Measurements from ENCODE around the gene EPB42.

The EPB42 gene

GRCh38 chr15:43241100-43241499 is 20.3 kb upstream of the EPB42 start:
- Histone ChIP-seq H2BK5ac (ENCODE audit: low read length) (no peak overlapping the region), H2BK120ac (ENCODE audit: low read depth, low read length) (no peak overlapping the region), H3K36me3 (replicated peaks in 1 of 2; ENCODE audit: control insufficient read depth in 2 of 2, insufficient read depth in 2 of 2, low read length in 2 of 2) (no peaks in the 10 kb centered on the region), H3K9ac (ENCODE audit: low read depth, low read length, poor library complexity) (no peak overlapping the region), H3K79me1 (ENCODE audit: low read depth, low read length) (no peaks in the 10 kb centered on the region), H3K14ac (ENCODE audit: low read length) (no peak overlapping the region), H4K8ac (ENCODE audit: low read depth, low read length) (no peak overlapping the region), H3K9me3 (replicated peaks in 1 of 2; ENCODE audit: control insufficient read depth in 2 of 2, insufficient read depth in 1 of 2, low read depth in 1 of 2, low read length in 2 of 2) (no peaks in the 10 kb centered on the region), H2BK12ac (ENCODE audit: low read length) (no peak overlapping the region), H2AFZ (ENCODE audit: low read length) (no peak overlapping the region), H3K27ac (replicated peaks; ENCODE audit: low read length) (no peak overlapping the region), H3K18ac (ENCODE audit: low read length) (no peak overlapping the region), H3K4me1 (ENCODE audit: control insufficient read depth in 2 of 2, insufficient read depth in 1 of 2, low read depth in 1 of 2, low read length in 2 of 2) (peaks cover 0 to 8% of the 10 kb centered on the region in 2 donors), H2AK5ac (ENCODE audit: low read depth, low read length) (no peak overlapping the region), H4K91ac (ENCODE audit: low read depth, low read length, poor library complexity) (no peak overlapping the region), H3K27me3 (ENCODE audit: control insufficient read depth in 3 of 3, insufficient read depth in 3 of 3, low read depth in 1 of 3, low read length in 3 of 3) (peaks cover 0 to 48% (median 0%) of the 10 kb centered on the region in 3 experiments), H3K23ac (ENCODE audit: low read depth, low read length, poor library complexity) (no peak overlapping the region), H3K4me3 (ENCODE audit: low read length in 2 of 2) (no peak overlapping the region), H3K4me2 (ENCODE audit: insufficient read depth, low read length, poor library complexity, severe bottlenecking) (no peak overlapping the region), H2BK15ac (ENCODE audit: low read length) (no peak overlapping the region), H3K4ac (ENCODE audit: low read length) (no peak overlapping the region)
- no peak for DNase-seq (ENCODE audit: low spot score)
- WGBS, 2 donors (ENCODE audit: extremely low coverage in 2 of 2, insufficient read length in 2 of 2, insufficient replicate concordance in 1 of 2) = no CpG with 5 or more reads among the region's 1 CpG

GRCh38 chr15:43239732-43240491 is 19.1 kb upstream of the EPB42 start:
- Histone ChIP-seq H2BK120ac (ENCODE audit: low read depth, low read length) (no peak overlapping the region), H3K4me2 (ENCODE audit: insufficient read depth, low read length, poor library complexity, severe bottlenecking) (no peak overlapping the region), H3K4me3 (ENCODE audit: low read length in 2 of 2) (no peak overlapping the region), H3K14ac (ENCODE audit: low read length) (no peak overlapping the region), H2BK5ac (ENCODE audit: low read length) (no peak overlapping the region), H3K4me1 (ENCODE audit: control insufficient read depth in 2 of 2, insufficient read depth in 1 of 2, low read depth in 1 of 2, low read length in 2 of 2) (peaks cover 0 to 8% of the 10 kb centered on the region in 2 donors), H3K36me3 (replicated peaks in 1 of 2; ENCODE audit: control insufficient read depth in 2 of 2, insufficient read depth in 2 of 2, low read length in 2 of 2) (no peaks in the 10 kb centered on the region), H3K18ac (ENCODE audit: low read length) (no peak overlapping the region), H2AK5ac (ENCODE audit: low read depth, low read length) (no peak overlapping the region), H2BK15ac (ENCODE audit: low read length) (no peak overlapping the region), H3K23ac (ENCODE audit: low read depth, low read length, poor library complexity) (no peak overlapping the region), H3K9me3 (replicated peaks in 1 of 2; ENCODE audit: control insufficient read depth in 2 of 2, insufficient read depth in 1 of 2, low read depth in 1 of 2, low read length in 2 of 2) (no peaks in the 10 kb centered on the region), H3K4ac (ENCODE audit: low read length) (no peak overlapping the region), H2BK12ac (ENCODE audit: low read length) (no peak overlapping the region), H3K79me1 (ENCODE audit: low read depth, low read length) (no peaks in the 10 kb centered on the region), H4K8ac (ENCODE audit: low read depth, low read length) (no peak overlapping the region), H4K91ac (ENCODE audit: low read depth, low read length, poor library complexity) (no peak overlapping the region), H3K27ac (replicated peaks; ENCODE audit: low read length) (no peak overlapping the region), H2AFZ (ENCODE audit: low read length) (peak overlapping the region; percentile 18), H3K9ac (ENCODE audit: low read depth, low read length, poor library complexity) (no peak overlapping the region), H3K27me3 (ENCODE audit: control insufficient read depth in 3 of 3, insufficient read depth in 3 of 3, low read depth in 1 of 3, low read length in 3 of 3) (peaks cover 0 to 39% (median 0%) of the 10 kb centered on the region in 3 experiments)
- WGBS, 2 donors (ENCODE audit: extremely low coverage in 2 of 2, insufficient read length in 2 of 2, insufficient replicate concordance in 1 of 2) = no CpG with 5 or more reads among the region's 7 CpGs
- no peak for DNase-seq (ENCODE audit: low spot score)

GRCh38 chr15:43238671-43239131 is 17.9 kb upstream of the EPB42 start:
- H3K14ac ChIP-seq (ENCODE audit: low read length) = no peak overlapping the region
- no peak overlapping the region for H3K27ac ChIP-seq (replicated peaks; ENCODE audit: low read length)
- no peak overlapping the region for H2BK15ac ChIP-seq (ENCODE audit: low read length)
- H3K4ac ChIP-seq (ENCODE audit: low read length) = no peak overlapping the region
- H3K9me3 ChIP-seq (replicated peaks in 1 of 2; ENCODE audit: control insufficient read depth in 2 of 2, insufficient read depth in 1 of 2, low read depth in 1 of 2, low read length in 2 of 2) = no peaks in the 10 kb centered on the region
- no peak overlapping the region for H2BK120ac ChIP-seq (ENCODE audit: low read depth, low read length)
- no peak overlapping the region for H3K4me2 ChIP-seq (ENCODE audit: insufficient read depth, low read length, poor library complexity, severe bottlenecking)
- peak overlapping the region; percentile 32 for H2AFZ ChIP-seq (ENCODE audit: low read length)
- WGBS, 2 donors (ENCODE audit: extremely low coverage in 2 of 2, insufficient read length in 2 of 2, insufficient replicate concordance in 1 of 2) = no CpG with 5 or more reads among the region's 10 CpGs
- peaks cover 0 to 42% (median 0%) of the 10 kb centered on the region in 3 experiments for H3K27me3 ChIP-seq (ENCODE audit: control insufficient read depth in 3 of 3, insufficient read depth in 3 of 3, low read depth in 1 of 3, low read length in 3 of 3)
- H4K8ac ChIP-seq (ENCODE audit: low read depth, low read length) = no peak overlapping the region
- DNase-seq (ENCODE audit: low spot score) = no peak
- H3K23ac ChIP-seq (ENCODE audit: low read depth, low read length, poor library complexity) = no peak overlapping the region
- peaks cover 0 to 8% of the 10 kb centered on the region in 2 donors for H3K4me1 ChIP-seq (ENCODE audit: control insufficient read depth in 2 of 2, insufficient read depth in 1 of 2, low read depth in 1 of 2, low read length in 2 of 2)
- no peak overlapping the region for H3K9ac ChIP-seq (ENCODE audit: low read depth, low read length, poor library complexity)
- no peak overlapping the region for H4K91ac ChIP-seq (ENCODE audit: low read depth, low read length, poor library complexity)
- H3K18ac ChIP-seq (ENCODE audit: low read length) = no peak overlapping the region
- no peaks in the 10 kb centered on the region for H3K36me3 ChIP-seq (replicated peaks in 1 of 2; ENCODE audit: control insufficient read depth in 2 of 2, insufficient read depth in 2 of 2, low read length in 2 of 2)
- H3K4me3 ChIP-seq (ENCODE audit: low read length in 2 of 2) = no peak overlapping the region
- no peaks in the 10 kb centered on the region for H3K79me1 ChIP-seq (ENCODE audit: low read depth, low read length)
- H2BK12ac ChIP-seq (ENCODE audit: low read length) = no peak overlapping the region
- no peak overlapping the region for H2AK5ac ChIP-seq (ENCODE audit: low read depth, low read length)
- H2BK5ac ChIP-seq (ENCODE audit: low read length) = no peak overlapping the region

- no peaks in the 10 kb centered on the region for H3K36me3 ChIP-seq (replicated peaks in 1 of 2; ENCODE audit: control insufficient read depth in 2 of 2, insufficient read depth in 2 of 2, low read length in 2 of 2)
- no peaks in the 10 kb centered on the region for H3K79me1 ChIP-seq (ENCODE audit: low read depth, low read length)
- H3K18ac ChIP-seq (ENCODE audit: low read length) = no peak overlapping the region
- H3K9ac ChIP-seq (ENCODE audit: low read depth, low read length, poor library complexity) = no peak overlapping the region
- no peak overlapping the region for H4K8ac ChIP-seq (ENCODE audit: low read depth, low read length)
- H2AK5ac ChIP-seq (ENCODE audit: low read depth, low read length) = no peak overlapping the region
- peak overlapping the region; percentile 10 for H3K23ac ChIP-seq (ENCODE audit: low read depth, low read length, poor library complexity)
- no peak overlapping the region for H2BK12ac ChIP-seq (ENCODE audit: low read length)
- no peak overlapping the region for H2AFZ ChIP-seq (ENCODE audit: low read length)
- no CpG with 5 or more reads among the region's 9 CpGs for WGBS, 2 donors (ENCODE audit: extremely low coverage in 2 of 2, insufficient read length in 2 of 2, insufficient replicate concordance in 1 of 2)
- H3K27me3 ChIP-seq (ENCODE audit: control insufficient read depth in 3 of 3, insufficient read depth in 3 of 3, low read depth in 1 of 3, low read length in 3 of 3) = peaks cover 0 to 41% (median 0%) of the 10 kb centered on the region in 3 experiments
- no peak overlapping the region for H3K27ac ChIP-seq (replicated peaks; ENCODE audit: low read length)
- H3K9me3 ChIP-seq (replicated peaks in 1 of 2; ENCODE audit: control insufficient read depth in 2 of 2, insufficient read depth in 1 of 2, low read depth in 1 of 2, low read length in 2 of 2) = no peaks in the 10 kb centered on the region
- no peak overlapping the region for H4K91ac ChIP-seq (ENCODE audit: low read depth, low read length, poor library complexity)
- H3K4me3 ChIP-seq (ENCODE audit: low read length in 2 of 2) = peak overlapping the region in 1 of 2 donors; percentile 56
- no peak for DNase-seq (ENCODE audit: low spot score)
- no peak overlapping the region for H3K4ac ChIP-seq (ENCODE audit: low read length)
- H3K14ac ChIP-seq (ENCODE audit: low read length) = no peak overlapping the region
- no peak overlapping the region for H2BK5ac ChIP-seq (ENCODE audit: low read length)
- H3K4me1 ChIP-seq (ENCODE audit: control insufficient read depth in 2 of 2, insufficient read depth in 1 of 2, low read depth in 1 of 2, low read length in 2 of 2) = peaks cover 0 to 8% of the 10 kb centered on the region in 2 donors
- no peak overlapping the region for H2BK15ac ChIP-seq (ENCODE audit: low read length)
- no peak overlapping the region for H3K4me2 ChIP-seq (ENCODE audit: insufficient read depth, low read length, poor library complexity, severe bottlenecking)
- H2BK120ac ChIP-seq (ENCODE audit: low read depth, low read length) = no peak overlapping the region
Measured at GRCh38 chr15:43237842-43238470, 17.1 kb upstream of the EPB42 start.

All from neuronal stem cell (in vitro differentiated cells).